Iris pigment epithelial cell (primary cell): ENCODE measurements around the gene PRRC1.

Source experiments
- DNase-seq: peaks from one replicate; pipeline ENCODE4 v3.0.0-alpha.2; 2011; ENCODE audit warnings: low read depth

The PRRC1 gene

GRCh38 chr5:127580731-127581130 lies 63.3 kb downstream of the PRRC1 start:
- no peak for DNase-seq

DNA sequence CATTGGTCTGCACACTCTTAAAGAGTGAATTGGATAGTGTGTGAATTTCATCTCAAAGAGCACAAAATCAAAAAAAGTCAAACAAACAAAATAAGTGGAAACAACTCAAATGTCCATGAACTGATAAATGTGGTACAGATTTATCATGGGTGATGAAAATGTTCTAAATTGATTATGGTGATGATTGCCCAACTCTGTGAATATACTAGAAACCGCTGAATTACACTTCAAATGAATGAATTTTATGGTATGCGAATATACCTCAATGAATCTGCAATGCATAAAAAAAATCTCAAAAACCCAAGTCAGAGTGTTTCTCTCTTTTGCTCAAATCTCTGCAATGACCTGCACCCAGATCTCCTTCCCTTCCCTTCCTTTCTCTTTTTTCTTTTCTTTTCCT lies 64.0 kb downstream of the PRRC1 start:
- no peak for DNase-seq

- no peak for DNase-seq
These were observed 65.4 kb downstream of the PRRC1 start for GRCh38 chr5:127582773-127583370.

DNA sequence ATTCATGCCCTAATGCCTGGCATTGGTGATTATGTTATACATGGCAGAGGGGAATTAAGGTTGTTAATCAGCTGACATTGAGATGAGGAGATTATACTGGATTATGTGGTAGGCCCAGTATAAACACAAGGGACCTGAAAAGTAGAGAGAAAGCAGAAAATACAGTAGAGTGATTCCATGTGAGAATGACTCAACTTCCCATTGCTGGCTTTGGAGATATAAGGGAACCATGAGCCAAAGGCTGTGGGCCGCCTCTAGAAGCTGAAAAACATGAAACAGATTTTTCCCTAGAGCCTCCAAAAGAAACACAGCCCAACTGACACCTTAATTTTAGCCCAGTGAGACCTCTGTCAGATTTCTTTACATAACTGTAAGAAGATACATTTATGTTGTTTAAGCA lies 66.4 kb downstream of the PRRC1 start:
- DNase-seq, result no peak

DNA sequence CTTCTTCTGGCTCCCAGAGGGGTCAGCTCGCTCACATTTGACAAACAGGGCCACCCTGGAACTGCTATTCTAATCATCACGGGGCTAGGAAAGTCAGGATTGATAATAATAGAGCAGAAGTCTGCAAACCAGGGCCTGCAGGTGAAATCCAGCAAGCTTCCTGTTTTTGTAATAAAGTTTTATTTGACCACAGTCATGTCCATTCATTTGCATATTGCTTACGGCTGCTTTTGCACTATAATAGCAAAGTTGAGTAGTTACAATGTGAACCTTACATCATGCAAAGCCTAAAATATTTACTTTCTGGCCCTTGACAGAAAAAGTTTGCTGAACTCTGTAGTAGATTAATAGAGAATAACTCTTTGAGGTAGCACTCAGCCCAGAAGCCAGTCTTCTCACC lies 68.2 kb downstream of the PRRC1 start:
- DNase-seq, result no peak

GRCh38 chr5:127586066-127586770 lies 68.8 kb downstream of the PRRC1 start:
- peak; percentile 44 for DNase-seq

- no peak for DNase-seq
These were observed 69.4 kb downstream of the PRRC1 start for GRCh38 chr5:127586811-127587210.

DNA sequence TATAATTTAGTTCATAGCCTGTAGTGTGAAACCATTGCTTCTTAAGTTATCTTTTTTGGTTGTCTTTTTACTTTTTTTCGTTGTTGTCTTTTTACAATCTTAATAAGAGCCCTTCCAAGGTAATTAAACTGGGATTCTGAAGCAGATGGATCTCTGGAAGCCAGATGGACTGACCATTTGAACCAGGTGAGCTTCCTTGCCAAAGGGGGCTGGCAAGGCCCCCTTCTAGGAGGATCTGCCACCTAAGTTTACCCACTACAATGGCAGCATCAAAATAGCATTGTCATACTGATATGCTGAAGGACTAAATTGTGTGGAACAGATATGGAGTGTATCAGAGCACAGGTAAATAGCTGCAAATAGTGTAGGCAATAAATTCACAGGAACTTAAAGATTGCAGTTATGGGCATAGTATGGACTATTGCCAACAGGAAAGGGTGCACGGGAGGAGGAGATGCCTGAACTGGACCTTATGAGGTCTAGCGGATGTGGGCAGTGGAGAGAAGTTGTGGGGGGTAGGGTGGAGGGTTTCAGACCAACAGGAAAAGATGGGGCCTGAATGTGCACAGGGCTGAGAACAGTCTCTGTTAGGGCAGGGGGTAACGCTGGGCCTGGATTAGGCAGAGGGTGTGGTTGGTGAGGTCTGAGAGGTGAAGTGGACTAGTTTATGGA lies 69.9 kb downstream of the PRRC1 start:
- DNase-seq, result no peak

DNA sequence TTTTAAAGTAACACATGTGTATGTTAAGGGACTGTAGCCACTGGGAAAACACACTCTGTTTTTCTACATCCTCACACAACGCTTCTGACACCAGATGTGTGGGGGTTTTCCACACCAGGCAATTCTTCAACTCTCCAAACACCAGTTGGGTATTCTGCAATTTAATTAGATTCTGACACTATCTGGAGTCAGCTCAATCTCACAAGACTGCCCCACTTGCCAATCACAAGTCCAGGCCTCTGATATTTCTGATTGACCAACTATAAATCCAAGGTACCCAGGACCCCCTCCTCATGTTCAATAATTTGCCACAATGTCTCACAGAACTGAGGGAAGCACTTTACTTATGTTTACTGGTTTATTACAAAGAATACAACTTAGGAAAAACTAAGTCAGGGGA lies 70.9 kb downstream of the PRRC1 start:
- DNase-seq, result no peak

DNA sequence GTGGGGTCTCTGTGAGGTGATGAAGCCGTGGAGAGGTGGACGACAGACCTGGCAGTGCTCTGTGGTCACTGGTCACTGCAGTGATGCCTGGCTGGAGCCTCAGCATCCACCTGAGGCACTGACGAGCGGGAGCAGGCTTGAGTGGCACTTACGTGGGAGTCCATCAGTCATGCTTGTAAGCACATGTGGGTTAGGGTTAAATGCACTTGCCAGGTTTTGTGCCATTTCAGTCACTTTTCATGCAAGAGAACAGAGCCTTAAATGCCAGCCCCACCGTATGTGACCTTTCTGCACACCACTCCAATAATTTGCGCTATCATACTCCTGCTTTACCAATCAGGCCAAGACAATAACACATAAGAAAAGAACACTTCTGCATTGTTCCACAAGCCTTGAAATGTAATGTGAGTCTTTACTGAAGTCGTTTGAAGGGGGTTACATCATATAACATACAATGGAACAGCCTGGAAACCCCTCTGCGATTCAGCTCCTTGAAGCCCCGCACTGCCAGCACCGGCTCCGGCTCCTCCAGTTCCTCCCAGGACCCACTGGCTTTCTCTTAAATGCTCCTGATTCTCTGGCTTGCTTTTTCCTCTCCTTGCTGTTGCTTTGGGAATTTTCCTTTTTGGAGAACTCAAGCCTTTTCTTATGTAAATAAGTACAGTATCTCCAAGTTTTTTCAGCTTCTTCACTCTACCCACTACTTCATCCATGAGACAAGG lies 72.0 kb downstream of the PRRC1 start:
- DNase-seq, result no peak

DNA sequence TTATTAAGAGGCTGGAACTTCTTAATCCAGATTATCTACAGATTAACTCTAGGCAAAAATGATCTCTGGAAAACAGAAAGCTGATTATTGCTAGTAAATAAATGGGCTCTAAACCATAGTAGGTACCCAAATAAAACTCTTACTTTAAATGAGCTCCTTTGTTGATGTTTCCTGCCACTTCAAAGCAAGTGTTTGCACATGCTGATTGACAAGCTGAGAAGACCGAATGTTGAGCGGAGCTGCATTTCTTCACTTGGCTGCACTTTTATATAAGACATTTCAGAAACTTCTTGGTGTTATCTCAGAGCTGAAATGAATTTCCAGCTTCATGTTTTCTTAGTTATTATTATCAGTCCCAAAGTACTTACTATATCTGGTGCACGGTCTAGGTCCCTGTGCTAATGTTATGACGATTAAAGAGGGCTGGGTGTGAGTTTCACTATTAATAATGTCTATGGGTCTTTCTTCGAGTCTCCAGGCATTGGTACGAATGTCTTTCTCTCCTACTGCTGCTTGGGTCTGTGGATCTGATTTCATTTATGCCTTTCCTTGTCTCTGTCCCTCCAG lies 72.8 kb downstream of the PRRC1 start:
- no peak for DNase-seq

DNA sequence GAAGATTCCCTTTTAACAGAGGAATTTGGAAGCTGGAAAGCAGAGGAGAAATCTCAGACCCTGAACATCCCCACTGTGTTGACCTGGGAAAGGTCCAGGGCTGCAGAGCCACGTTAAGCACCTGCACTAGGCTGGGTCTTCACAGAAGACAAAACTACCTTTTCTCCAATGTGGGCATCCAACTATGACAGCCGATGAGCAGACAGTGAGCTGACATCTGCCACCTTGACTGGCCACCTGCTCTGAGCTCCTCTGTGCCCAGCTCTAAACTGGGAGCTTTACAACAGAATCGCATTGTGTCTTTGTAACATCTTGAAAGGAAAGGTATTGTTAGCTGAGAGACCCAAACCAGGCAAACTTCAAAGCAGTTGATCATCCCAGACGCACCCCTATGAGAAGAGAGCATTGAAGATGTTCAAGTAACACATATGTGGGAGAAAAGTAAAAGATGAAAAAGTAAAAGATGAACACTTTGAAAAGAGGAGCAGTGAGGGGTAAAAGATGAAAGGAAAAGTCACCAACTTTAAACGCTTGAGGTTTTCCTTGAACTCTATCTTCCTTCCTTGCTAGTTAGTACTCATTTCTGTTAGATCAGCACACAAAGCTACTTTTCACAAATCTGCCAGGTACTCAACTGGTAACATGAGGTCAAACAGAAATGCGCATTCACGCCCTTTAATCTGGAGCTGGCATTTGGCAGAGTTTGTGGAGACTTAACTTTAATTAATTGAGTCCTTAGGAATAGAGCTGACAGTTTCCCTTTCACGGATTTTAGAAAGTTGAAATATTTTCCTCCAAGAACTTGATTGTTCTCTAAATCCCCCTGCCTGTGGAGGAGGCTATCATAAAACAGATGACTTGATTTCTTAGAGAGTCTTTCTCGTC lies 78.3 kb downstream of the PRRC1 start:
- no peak for DNase-seq

GRCh38 chr5:127596501-127596900 lies 79.1 kb downstream of the PRRC1 start:
- no peak for DNase-seq

DNA sequence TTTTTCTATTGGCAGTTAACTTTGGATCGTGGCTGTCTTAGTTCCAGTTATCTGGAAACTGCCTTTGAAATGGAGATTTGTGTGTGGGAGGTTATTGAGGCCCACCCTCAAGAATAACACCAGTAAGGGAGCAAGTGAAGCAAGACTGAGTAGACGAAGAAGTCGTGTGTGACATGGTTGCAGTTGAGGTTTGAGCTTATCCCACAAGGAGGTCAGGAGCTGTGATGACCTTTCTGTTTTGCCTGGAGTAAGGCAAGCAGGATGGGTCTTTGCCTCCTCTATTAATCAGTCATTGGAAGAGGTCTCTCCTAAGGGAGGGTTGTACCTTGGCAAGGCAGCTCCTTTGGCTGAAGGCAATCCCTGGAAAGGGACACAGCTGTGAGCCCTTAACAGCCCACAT lies 81.9 kb downstream of the PRRC1 start:
- no peak for DNase-seq

DNA sequence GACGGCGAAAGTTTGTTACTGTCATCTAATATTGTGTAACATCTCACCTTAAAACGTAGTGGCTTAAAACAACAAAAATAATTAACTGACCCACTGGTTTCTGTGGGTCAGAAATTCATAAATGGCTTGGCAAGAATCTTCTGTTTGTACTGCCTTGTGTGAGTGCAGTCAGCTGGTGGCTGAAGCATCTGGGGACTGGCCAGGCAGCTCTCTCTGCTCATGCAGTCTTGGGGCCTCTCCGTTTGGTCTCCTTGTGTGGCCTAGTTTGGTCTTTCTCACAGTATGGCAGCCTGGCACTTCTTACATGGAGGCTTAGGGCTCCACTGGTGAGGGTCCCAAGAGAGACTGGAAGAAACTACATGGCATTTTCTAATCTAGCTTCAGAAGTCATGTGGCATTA lies 82.4 kb downstream of the PRRC1 start:
- DNase-seq, result no peak

DNA sequence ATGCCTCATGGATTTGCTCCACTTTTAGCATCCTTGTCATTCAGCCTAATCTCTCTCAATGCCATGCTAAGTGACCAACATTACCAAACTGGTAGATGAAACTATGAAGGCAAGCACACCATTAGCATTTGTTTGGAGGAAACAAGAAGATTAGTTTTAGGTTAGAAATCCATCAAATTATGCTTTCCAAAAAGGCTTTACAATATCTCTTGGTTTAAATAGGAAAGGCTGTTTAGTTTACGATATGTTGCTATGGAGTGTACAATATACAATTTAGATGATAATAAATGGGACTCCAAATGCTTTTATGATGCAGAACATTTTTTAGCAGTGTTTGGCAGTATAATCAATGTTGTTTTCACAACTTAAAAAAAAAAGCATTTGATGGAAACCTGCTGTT lies 83.7 kb downstream of the PRRC1 start:
- no peak for DNase-seq

- no peak for DNase-seq
These were observed 84.2 kb downstream of the PRRC1 start for GRCh38 chr5:127601601-127602000.

GRCh38 chr5:127602481-127602880 lies 85.0 kb downstream of the PRRC1 start:
- DNase-seq, result no peak

DNA sequence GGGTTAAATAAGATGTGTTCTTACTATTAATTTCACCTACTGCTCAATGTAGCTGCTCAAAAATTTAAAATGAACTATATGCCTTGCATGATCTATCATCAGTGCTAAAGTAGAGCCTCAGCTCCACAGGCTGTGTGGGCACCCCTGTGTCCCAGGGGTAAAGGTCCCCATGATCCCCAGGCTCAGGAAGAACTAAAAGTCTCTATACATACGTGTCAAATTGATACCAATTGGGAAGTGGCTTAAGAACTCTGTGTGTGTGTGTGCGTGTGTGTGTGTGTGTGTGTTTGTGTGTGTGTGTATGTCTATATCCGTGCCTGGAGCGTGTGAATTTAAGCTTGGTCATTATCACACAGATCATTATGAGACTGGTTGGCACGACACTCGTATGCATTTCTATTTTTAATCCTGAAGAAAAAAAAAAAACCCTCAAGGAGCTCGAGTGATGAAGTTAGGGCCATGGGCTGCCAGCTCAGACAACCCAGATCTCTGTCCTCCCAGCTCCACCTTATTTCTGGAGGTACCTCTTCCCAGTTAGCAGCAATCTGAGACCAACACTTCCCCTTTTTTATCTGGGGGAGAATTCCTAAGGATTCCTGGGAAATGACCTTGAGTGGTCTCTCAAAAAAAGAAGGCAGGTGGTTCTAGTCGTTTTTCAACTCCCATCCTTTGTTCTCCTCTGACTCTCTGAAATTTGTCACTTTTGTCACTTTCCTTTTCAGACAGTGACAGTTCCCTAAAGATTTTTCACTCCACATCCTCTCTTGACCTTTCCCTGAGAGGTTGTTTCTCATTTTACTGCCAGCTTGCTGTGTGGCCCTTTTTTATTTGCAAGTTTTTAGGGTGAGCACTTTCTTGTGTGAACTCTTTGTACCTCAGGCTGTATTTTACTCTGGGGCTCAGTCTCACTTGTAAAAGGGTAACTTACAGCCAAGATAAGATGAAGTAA lies 85.7 kb downstream of the PRRC1 start:
- DNase-seq, result no peak
